SH-SY5Y (cell line): ENCODE data around the gene KRT7.

Source experiments
- GATA2 ChIP-seq: IDR thresholded peaks from 2 replicates; pipeline ENCODE4 v1.6.1; 2011; ENCODE audit warnings: mild to moderate bottlenecking, low read depth, low read length
- GATA3 ChIP-seq: IDR thresholded peaks from 2 replicates; pipeline ENCODE4 v1.6.1; 2011; ENCODE audit warnings: low read depth, mild to moderate bottlenecking, low read length, moderate library complexity

KRT7 gene

DNA sequence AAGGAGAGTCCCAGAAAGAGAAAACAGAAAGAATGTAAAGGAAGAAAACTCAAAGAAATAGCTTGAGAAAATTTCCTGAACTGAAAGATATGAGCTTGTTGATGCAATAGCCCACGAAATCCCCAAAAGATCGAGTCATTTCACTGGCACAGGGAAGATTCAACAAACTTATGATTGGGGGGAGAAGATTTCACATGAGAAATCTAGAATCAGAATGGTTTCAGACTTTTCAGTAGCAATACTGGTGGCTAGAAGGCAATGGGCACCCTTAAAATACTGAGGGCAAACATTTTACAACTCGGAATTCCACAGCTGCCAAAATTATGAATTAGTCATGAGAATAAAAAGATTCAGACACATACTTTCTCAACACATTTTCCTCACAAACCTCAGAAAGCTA is 8.9 kb upstream of the KRT7 start:
- TF ChIP-seq GATA3 (no peak), GATA2 (no peak)

DNA sequence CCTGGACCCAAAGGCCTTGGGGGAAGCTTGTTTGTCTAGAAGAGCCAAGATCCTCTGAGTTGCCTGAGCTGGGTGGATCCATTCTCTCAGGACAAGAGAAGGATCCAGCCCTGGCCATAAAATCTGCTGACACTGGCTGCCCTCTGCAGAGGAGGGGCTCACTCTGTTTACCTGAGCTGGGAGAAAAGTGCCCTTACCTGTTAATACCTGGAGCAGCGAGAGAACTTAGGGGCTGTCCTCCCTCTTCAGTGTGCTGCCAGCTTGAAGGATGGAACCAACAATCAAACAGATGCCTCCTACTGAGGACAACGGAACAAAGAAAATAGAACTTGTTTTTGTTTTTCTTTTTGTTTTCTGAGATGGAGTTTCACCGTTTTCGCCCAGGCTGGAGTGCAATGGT is 7.3 kb upstream of the KRT7 start:
- no peak for TF ChIP-seq GATA3
- no peak for TF ChIP-seq GATA2

DNA sequence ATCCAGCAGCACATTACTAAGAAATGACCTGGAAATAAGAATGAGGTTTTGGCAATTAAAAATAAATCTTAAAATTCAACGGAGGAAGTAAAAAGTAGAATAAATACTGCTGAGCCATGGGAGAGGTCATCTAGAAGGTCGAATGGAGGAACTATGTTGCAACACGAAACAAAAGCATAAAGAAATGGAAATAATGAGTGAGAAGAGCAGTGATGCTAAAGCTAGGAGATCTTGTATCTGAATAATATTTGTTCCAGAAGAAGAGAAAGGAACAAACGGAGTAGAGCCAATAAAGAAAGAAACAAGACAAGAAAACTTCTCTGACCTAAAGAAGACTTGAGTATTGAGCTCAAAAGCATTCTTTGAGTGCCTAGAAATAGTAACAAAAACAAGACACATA is 6.6 kb upstream of the KRT7 start:
- TF ChIP-seq GATA2 (no peak), GATA3 (no peak)

DNA sequence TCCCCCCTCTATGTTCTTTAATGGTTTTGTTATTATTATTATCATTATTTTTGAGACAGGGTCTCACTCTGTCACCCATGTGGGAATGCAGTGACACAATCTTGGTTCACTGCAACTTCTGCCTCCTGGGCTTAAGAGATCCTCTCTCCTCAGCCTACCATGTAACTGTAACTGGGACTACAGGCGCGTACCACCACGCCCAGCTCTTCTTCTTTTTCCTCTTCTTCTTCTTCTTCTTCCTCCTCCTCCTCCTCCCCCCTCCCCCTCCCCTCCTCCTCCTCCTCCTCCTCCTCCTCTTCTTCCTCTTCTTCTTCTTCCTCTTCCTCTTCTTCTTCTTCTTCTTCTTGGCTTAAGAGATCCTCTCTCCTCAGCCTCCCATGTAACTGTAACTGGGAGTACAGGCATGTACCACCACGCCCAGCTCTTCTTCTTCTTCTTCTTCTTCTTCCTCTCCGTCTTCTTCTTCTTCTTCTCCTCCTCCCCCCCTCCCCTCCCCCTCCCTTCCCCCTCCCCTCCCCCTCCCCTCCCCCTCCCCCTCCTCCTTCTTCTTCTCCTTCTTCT is 5.4 kb upstream of the KRT7 start:
- TF ChIP-seq GATA3 (no peak), GATA2 (no peak)

DNA sequence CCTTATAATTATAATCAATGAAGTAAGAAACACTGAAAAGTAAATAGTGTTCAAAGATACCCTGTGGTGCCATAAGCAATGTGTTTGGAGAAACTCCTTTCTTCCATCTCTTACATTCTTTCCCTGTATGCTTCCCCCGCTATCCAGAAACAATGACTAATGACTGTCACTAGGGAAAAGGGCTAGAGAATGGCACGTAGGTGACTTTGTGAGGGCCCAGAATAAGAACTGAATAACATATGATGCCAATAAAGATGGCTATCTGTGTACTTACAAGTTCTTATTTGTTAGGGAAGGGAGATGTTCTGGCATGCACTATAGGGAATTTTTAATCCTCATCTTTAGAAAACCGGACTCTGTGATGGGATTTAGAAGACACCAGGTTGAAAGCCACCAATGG is 4.7 kb upstream of the KRT7 start:
- no peak for TF ChIP-seq GATA3
- TF ChIP-seq GATA2, result no peak

DNA sequence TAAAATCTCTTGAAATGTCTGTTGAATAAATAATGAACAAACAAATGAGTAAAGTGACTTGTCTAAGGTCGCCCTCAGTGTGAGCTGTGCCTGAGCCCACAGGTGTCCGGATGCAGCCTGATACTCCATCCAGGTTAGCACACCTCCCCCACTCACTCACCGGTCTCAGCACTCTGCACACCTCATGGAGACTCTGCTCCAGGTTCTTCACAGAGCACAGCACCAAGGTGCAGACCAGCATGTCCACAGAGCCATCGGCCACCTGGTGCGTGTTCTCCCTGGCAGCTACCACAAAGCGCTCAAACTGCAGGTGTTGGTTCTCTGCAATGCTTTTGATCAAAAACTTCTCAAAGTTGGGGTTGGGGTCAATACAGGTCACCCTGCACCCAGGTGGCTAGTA is 4.1 kb upstream of the KRT7 start:
- TF ChIP-seq GATA2 (no peak), GATA3 (no peak)

DNA sequence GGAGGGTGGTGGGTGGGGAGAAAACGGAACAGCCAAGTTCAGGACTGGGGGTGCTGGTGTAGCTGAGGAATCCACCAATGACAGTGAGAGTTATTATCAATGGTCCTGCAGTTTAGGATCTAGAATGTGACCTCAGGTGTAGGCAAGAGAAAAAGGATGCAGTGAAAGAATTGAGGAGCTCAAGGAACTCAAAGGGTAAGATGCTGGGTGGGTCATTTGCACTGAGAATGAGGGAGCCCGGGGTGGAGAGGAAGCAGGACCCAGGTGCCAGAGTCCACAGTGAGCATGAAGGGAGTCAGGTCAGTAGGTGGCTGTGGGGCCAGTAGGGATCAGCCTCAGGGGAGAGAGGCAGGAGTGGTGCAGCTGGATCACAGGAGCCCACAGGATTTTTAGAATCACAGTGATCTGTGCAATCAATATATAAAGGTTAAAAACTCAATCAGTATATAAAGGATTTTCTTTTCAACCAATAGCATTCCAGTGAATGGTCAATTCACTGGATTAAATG is 3.2 kb upstream of the KRT7 start:
- no peak for TF ChIP-seq GATA2
- TF ChIP-seq GATA3, result no peak

DNA sequence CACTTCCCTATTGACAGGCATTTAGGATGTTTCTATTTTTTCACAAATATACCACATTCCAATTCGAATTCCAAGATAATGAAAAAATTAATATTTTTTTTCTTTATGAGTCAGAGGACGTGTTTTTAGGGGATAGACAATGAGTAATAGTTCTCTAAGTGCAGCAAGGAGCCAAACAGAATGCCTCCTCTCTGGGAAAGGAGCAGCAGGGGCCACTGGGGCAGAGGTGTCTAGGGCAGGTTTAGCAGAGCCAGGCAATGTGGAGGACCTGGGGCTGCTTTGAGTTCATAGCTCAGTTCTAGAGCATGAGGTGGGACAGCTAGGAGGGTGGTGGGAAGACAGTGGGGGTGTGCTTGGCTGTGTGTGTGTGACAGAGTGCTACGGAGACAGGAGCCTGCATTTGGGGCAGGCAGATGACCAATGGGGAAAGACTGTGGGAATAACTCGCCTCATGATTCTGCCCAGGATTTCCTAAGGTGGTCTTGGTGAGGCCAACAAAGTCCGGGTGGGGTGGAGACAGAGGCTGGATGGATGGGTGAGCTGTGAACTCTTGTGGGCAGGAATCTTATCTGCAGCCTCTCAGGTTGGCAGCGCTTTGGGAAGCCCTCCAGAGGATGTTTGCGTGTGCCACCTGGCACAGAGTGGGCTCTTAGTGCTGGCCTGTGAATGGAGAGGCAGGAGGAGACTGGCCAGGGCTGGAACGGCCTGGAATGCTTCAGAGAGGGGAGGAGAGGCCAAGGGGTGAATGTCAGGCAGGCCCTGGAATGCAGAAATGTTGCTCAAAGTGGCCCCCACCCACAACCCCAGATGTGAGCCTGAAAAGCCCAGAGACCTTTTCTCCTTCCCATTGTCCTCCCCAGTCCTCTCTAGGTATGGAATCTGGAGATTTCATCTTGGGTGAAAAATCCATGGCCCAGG is 2.4 kb upstream of the KRT7 start:
- TF ChIP-seq GATA3 (no peak), GATA2 (no peak)

DNA sequence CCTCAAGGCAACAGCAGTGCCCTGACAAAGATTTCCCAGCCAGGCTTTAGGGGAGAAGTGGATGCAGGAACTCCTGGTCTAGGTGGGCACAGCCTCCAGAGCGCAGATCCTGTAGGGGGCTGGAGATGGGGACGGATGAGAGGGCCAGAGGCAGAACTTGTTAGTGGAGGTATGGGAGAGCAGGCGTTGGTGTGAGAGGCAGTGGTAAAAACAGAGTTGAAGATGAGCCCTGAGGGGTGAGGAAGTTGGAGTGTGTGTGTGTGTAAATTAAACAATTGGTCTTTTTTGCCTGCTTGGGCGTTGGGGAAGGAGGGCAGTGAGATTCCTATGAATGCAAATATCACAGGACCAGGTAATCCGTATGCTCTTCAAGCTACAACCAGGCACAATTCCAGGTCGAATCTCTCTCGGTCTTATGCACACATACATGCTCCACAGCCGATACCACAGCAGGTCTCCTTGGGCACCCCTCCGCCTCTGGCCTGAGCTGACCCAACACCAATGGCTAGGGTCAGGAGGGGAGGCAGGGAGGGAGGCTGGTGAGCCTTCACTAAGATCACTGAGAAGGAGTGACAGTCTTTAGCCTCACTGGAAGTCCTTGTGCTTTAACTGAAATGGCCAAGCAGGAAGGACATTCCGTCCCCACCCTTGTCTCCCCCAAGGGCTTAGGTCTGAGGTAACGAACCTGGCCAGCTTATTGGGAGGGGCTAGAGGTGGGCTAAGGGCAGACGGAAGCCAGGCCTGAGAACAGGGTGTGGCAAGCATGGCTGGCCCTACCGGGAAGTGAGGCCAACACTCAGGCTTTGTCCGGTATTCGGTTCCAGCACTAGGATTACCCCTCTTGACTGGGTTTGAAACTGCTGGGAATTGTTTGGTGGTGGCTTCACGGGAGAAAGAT is 1.5 kb upstream of the KRT7 start:
- TF ChIP-seq GATA2 (no peak), GATA3 (no peak)

DNA sequence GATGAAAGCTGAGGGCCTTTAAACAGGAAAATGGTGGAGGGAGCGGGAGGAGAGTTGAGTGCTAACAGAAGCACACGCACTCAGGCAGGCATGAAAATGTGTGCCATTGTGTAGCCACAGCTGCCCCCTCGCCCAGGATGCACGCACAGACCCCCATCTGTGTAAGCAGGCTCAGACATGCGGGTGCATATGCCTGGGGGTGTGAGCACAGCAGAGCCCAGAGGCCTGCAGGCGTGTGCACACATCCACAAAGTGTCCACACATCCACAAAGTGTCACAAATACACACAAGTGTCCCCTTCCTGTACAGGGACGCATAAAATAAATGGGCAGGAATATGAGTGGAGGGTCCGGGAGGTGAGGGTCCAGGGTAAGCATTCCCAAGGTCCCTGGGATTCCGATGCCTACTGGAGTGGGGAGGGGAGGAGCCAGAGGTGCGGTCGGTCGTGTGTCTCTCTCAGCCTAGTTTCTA is 805 bp upstream of the KRT7 start:
- TF ChIP-seq GATA3 (no peak), GATA2 (no peak)

DNA sequence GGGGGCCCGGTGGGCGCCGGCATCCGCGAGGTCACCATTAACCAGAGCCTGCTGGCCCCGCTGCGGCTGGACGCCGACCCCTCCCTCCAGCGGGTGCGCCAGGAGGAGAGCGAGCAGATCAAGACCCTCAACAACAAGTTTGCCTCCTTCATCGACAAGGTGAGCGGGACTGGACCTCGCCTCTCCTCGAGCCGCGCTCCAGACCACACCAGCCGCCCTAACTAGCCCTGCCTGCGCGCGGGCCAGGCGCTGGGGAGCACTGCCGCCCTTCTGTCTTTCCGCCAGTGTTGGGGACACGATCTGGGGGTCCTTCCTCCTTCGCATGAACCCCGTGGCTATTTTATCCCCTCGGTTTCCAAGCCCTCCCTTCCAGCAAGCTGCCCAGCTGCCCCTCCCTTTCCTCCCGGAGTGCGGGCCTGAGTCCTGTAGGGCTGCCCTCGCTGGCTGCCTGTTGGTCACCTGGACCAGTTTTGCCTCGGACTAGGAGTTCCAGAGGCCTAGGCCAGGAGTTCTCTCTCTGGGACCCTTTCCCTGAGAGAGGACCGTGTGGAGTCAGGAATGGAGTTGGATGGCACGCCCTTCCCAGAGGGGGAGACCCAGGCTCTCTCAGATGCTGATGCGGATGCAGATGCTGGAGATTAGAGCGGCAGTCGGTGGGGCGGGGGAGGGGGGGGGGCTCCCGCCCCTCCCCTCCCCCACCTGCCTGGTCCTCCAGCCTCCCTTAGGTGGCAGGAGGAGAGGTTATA is 592 bp downstream of the KRT7 start:
- TF ChIP-seq GATA2, result no peak
- TF ChIP-seq GATA3, result no peak

DNA sequence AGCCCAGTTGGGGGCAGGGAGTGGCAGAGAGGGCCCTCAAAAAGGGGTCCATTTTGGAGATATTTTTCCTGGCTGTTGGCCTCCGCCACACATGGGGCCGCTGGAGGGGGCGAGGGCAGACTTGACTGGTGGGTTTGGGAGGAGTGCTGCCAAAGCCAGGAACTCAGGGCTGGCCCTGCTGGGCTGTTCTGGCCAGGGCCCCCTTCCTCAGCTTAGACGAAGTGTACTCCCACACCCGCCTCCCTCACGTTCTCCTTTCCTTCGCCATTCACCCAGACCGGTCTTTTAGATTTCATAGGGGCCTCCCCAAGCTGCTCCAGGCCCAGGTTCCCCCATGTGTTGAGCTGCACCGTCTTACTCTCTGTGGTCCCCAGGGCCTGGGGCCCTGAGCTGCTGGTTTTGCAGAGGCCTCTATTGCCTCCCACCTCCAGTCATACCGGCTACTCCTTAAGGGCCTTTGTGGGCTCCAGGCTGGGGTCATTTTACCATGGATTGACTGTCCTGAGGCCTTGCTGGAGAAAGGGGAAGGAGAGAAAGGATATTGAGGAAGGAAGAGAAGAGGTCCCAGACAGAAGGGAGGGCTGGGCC is 1.3 kb downstream of the KRT7 start:
- TF ChIP-seq GATA3 (no peak), GATA2 (no peak)

DNA sequence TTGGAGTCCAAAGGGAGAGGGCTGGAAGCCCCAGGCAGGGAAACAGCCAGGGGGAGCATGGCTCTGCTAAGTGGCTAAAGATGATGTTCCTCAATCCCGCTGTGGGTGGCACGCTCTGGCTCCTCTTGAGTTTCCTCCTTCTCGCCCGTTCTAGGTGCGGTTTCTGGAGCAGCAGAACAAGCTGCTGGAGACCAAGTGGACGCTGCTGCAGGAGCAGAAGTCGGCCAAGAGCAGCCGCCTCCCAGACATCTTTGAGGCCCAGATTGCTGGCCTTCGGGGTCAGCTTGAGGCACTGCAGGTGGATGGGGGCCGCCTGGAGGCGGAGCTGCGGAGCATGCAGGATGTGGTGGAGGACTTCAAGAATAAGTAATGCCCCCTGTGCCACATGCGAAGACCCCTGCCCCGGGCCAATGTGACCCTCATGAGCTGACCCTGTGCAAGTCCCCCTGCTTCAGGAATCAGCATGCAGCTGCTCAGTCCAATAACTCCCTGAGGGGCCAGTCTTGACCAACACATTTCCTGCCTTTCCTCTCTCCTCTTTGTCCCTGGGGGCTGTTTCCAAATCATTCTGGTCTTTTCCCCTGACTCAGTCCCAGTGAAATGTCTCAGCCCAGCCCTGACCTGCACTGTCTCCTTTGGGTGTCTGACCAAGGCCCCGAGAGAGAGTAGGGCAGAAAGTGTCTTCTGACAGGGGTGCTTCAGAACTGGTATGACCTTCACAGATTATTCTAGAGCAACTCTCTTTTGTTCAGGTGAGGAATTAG is 2.1 kb downstream of the KRT7 start:
- TF ChIP-seq GATA2, result no peak
- TF ChIP-seq GATA3, result no peak
